ENCODE data around the gene FBN2. TPM values are rescaled to one million over a fixed set of nuclear protein-coding genes. Genes with fewer than 3 reads are reported as not detected.
"Not testable (repeated sequence)": the region's sequence is repeated elsewhere in the genome, so short reads cannot be mapped to it uniquely, and the experiment has no call there.

Gene FBN2
- polyA plus RNA-seq, 1 donor from 2014 or later, result 1.6 TPM

DNA sequence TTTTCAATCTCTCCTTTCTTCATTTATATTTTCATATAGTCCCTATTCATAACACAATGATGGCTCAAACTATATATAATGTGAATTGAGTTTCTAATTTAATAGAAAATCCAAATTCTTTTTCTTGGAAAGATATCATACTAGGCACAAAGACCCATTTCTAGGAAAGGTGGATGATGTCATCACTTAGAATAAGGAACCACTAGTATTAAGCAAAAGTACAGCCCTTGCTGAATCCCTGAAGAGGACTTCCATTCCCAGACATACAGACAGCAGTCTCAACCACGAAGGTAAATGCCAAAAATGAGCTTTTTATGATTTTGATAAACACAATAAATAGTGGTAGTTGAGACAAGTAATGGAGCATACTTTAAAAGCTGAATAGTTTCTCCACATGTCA lies 210.0 kb downstream of the FBN2 start:
- no peak overlapping the region for H3K4me2 ChIP-seq (ENCODE audit: low read length)
- no peaks in the 10 kb centered on the region for H3K27me3 ChIP-seq (ENCODE audit: insufficient read depth, low read depth, low read length)
- H3K79me2 ChIP-seq (replicated peaks; ENCODE audit: insufficient read depth, low read length), result no peaks in the 10 kb centered on the region
- no peaks in the 10 kb centered on the region for H3K9me3 ChIP-seq (ENCODE audit: low read length)
- no peak overlapping the region for H3K4me3 ChIP-seq (ENCODE audit: low read length)
- no peak overlapping the region for H3K27ac ChIP-seq (ENCODE audit: low read length)
- H3K36me3 ChIP-seq (ENCODE audit: insufficient read depth, low read length), result no peaks in the 10 kb centered on the region
- H3K9me2 ChIP-seq (ENCODE audit: insufficient read depth, low read length), result no peaks in the 10 kb centered on the region
- no peaks in the 10 kb centered on the region for H4K20me1 ChIP-seq (ENCODE audit: insufficient read depth)
- TF ChIP-seq MXI1 (conservative IDR thresholded peaks at IDR 0.05; ENCODE audit: poor library complexity, severe bottlenecking) (no peak), POLR2AphosphoS5 (IDR thresholded peaks at IDR 0.05) (no peak), SMC3 (conservative IDR thresholded peaks at IDR 0.05; ENCODE audit: poor library complexity) (no peak), EP300 (conservative IDR thresholded peaks at IDR 0.05; ENCODE audit: poor library complexity, severe bottlenecking) (no peak)
- no peaks in the 10 kb centered on the region for H3F3A ChIP-seq (ENCODE audit: insufficient read depth, low read length, poor library complexity, severe bottlenecking)
- no peak overlapping the region for H2AFZ ChIP-seq (ENCODE audit: low read depth, low read length)
- no peak overlapping the region for H3K9ac ChIP-seq (ENCODE audit: low read length)

DNA sequence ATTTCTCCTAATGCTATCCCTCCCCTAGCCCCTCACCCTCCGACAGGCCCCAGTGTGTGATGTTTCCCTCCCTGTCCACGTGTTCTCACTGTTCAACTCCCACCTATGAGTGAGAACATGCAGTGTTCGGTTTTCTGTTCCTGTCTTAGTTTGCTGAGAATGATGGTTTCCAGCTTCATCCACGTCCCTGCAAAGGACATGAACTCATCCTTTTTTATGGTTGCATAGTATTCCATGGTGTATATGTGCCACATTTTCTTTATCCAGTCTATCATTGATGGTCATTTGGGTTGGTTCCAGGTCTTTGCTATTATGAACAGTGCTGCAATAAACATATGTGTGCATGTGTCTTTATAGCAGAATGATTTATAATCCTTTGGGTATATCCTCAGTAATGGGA lies 216.6 kb downstream of the FBN2 start:
- not testable (repeated sequence) for H3F3A ChIP-seq (ENCODE audit: insufficient read depth, low read length, poor library complexity, severe bottlenecking); H2AFZ ChIP-seq (ENCODE audit: low read depth, low read length); H3K9ac ChIP-seq (ENCODE audit: low read length); H3K4me2 ChIP-seq (ENCODE audit: low read length); H4K20me1 ChIP-seq (ENCODE audit: insufficient read depth); H3K27me3 ChIP-seq (ENCODE audit: insufficient read depth, low read depth, low read length); H3K9me2 ChIP-seq (ENCODE audit: insufficient read depth, low read length); H3K4me3 ChIP-seq (ENCODE audit: low read length); H3K36me3 ChIP-seq (ENCODE audit: insufficient read depth, low read length); H3K79me2 ChIP-seq (replicated peaks; ENCODE audit: insufficient read depth, low read length); H3K9me3 ChIP-seq (ENCODE audit: low read length); H3K27ac ChIP-seq (ENCODE audit: low read length)

DNA sequence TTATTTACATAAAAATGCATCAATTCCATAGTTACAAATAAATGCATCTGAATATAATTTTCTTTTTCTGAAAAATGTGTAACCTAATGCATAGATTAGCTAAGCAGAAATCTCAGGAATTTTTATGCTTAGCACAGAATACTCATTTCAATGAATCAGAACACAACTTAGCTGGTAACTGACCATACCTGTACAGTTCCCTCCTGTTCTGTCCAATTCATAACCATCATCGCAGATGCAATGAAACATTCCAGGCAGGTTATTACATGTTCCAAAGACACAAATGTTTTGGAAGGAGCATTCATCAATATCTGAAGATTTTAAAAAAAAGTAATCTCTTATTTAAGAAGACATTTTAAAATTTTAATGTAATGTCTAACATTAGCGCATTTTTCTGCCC lies 219.4 kb downstream of the FBN2 start:
- H3K27me3 ChIP-seq (ENCODE audit: insufficient read depth, low read depth, low read length), result no peaks in the 10 kb centered on the region
- no peak overlapping the region for H2AFZ ChIP-seq (ENCODE audit: low read depth, low read length)
- H3F3A ChIP-seq (ENCODE audit: insufficient read depth, low read length, poor library complexity, severe bottlenecking), result no peaks in the 10 kb centered on the region
- H3K4me2 ChIP-seq (ENCODE audit: low read length), result no peak overlapping the region
- H3K9me2 ChIP-seq (ENCODE audit: insufficient read depth, low read length), result no peaks in the 10 kb centered on the region
- H3K79me2 ChIP-seq (replicated peaks; ENCODE audit: insufficient read depth, low read length), result no peaks in the 10 kb centered on the region
- H3K9ac ChIP-seq (ENCODE audit: low read length), result no peak overlapping the region
- H3K27ac ChIP-seq (ENCODE audit: low read length), result no peak overlapping the region
- no peaks in the 10 kb centered on the region for H4K20me1 ChIP-seq (ENCODE audit: insufficient read depth)
- TF ChIP-seq EZH2 (IDR thresholded peaks at IDR 0.05; ENCODE audit: borderline replicate concordance, insufficient read depth, low read length, poor library complexity, severe bottlenecking) (no peak), MXI1 (conservative IDR thresholded peaks at IDR 0.05; ENCODE audit: poor library complexity, severe bottlenecking) (no peak), RAD21 (conservative IDR thresholded peaks at IDR 0.05) (no peak), SMC3 (conservative IDR thresholded peaks at IDR 0.05; ENCODE audit: poor library complexity) (no peak), TAF1 (IDR thresholded peaks at IDR 0.05; ENCODE audit: low read depth) (no peak), POLR2AphosphoS5 (IDR thresholded peaks at IDR 0.05) (no peak), EP300 (conservative IDR thresholded peaks at IDR 0.05; ENCODE audit: poor library complexity, severe bottlenecking) (no peak)
- TF ChIP-seq, protein P1, sequence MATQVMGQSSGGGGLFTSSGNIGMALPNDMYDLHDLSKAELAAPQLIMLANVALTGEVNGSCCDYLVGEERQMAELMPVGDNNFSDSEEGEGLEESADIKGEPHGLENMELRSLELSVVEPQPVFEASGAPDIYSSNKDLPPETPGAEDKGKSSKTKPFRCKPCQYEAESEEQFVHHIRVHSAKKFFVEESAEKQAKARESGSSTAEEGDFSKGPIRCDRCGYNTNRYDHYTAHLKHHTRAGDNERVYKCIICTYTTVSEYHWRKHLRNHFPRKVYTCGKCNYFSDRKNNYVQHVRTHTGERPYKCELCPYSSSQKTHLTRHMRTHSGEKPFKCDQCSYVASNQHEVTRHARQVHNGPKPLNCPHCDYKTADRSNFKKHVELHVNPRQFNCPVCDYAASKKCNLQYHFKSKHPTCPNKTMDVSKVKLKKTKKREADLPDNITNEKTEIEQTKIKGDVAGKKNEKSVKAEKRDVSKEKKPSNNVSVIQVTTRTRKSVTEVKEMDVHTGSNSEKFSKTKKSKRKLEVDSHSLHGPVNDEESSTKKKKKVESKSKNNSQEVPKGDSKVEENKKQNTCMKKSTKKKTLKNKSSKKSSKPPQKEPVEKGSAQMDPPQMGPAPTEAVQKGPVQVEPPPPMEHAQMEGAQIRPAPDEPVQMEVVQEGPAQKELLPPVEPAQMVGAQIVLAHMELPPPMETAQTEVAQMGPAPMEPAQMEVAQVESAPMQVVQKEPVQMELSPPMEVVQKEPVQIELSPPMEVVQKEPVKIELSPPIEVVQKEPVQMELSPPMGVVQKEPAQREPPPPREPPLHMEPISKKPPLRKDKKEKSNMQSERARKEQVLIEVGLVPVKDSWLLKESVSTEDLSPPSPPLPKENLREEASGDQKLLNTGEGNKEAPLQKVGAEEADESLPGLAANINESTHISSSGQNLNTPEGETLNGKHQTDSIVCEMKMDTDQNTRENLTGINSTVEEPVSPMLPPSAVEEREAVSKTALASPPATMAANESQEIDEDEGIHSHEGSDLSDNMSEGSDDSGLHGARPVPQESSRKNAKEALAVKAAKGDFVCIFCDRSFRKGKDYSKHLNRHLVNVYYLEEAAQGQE (IDR thresholded peaks at IDR 0.05; ENCODE audit: borderline replicate concordance), result no peak
- TF ChIP-seq, protein P2, sequence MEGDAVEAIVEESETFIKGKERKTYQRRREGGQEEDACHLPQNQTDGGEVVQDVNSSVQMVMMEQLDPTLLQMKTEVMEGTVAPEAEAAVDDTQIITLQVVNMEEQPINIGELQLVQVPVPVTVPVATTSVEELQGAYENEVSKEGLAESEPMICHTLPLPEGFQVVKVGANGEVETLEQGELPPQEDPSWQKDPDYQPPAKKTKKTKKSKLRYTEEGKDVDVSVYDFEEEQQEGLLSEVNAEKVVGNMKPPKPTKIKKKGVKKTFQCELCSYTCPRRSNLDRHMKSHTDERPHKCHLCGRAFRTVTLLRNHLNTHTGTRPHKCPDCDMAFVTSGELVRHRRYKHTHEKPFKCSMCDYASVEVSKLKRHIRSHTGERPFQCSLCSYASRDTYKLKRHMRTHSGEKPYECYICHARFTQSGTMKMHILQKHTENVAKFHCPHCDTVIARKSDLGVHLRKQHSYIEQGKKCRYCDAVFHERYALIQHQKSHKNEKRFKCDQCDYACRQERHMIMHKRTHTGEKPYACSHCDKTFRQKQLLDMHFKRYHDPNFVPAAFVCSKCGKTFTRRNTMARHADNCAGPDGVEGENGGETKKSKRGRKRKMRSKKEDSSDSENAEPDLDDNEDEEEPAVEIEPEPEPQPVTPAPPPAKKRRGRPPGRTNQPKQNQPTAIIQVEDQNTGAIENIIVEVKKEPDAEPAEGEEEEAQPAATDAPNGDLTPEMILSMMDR (IDR thresholded peaks at IDR 0.05; ENCODE audit: poor library complexity, severe bottlenecking), result no peak
- H3K36me3 ChIP-seq (ENCODE audit: insufficient read depth, low read length), result no peaks in the 10 kb centered on the region
- H3K4me3 ChIP-seq (ENCODE audit: low read length), result no peak overlapping the region
- no peaks in the 10 kb centered on the region for H3K9me3 ChIP-seq (ENCODE audit: low read length)
